GM12892 (cell line): ENCODE results near the gene DLGAP1.

Source experiments
- DNase-seq: peaks from one replicate; pipeline ENCODE4 v3.0.0; 2011; ENCODE audit not compliant: insufficient read length
- FAIRE-seq: peaks from 2 replicates; lab custom pipeline; 2011; peaks lifted over from hg19 to GRCh38; lab: Jason Lieb, UNC
- POLR2A ChIP-seq: IDR thresholded peaks from 2 replicates; pipeline ENCODE4 v1.6.1; 2011; ENCODE audit warnings: low read depth, low read length, control low read depth
- POLR2AphosphoS5 ChIP-seq: IDR thresholded peaks from 2 replicates; pipeline ENCODE4 v1.6.1; 2011; ENCODE audit warnings: low read depth, low read length, control low read depth
- TAF1 ChIP-seq: IDR thresholded peaks from 2 replicates; pipeline ENCODE4 v1.6.1; 2011; ENCODE audit warnings: low read depth, mild to moderate bottlenecking, control low read depth, low read length, borderline replicate concordance

DLGAP1 gene

DNA sequence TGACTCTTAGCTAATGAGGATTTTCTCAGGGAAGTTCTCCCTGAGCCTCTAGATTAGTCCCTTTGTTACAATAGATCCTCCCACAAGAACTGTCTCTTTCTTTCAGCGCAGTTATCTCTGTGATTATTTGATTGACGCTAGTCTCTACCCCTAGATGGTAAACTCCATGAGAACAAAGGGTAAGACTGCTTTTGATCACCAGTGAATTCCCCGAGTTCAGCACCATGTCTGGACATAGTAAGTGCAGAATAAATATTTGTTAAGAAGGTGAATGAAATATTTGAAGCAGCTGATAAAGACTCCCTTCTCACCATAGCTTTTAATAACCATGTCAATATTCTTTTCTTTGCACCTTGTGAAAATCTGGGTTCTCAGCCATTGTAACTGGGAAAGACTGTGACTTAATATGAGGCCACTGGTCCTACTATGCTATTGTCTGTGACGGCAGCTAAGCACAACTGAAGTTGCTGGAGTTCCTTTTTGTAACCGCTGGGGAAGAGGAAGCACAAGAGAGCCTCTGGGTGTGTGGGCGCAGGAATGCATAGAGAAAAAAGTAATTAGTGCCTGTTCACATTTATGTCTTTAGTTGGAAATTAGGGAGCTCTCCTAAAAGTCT lies 790.4 kb downstream of the DLGAP1 start:
- TF ChIP-seq POLR2AphosphoS5: no peak
- TF ChIP-seq TAF1: no peak
- no peak for TF ChIP-seq POLR2A
- no peak for DNase-seq
- no peak for FAIRE-seq

- no peak for TF ChIP-seq POLR2AphosphoS5
- no peak for TF ChIP-seq POLR2A
- no peak for TF ChIP-seq TAF1
- no peak for DNase-seq
- no peak for FAIRE-seq
Observed at GRCh38 chr18:3663870-3664512, 791.1 kb downstream of the DLGAP1 start.

- TF ChIP-seq TAF1 (no peak), POLR2AphosphoS5 (no peak)
- DNase-seq (no peak), FAIRE-seq (no peak)
Observed at GRCh38 chr18:3661989-3662388, 793.1 kb downstream of the DLGAP1 start.

DNA sequence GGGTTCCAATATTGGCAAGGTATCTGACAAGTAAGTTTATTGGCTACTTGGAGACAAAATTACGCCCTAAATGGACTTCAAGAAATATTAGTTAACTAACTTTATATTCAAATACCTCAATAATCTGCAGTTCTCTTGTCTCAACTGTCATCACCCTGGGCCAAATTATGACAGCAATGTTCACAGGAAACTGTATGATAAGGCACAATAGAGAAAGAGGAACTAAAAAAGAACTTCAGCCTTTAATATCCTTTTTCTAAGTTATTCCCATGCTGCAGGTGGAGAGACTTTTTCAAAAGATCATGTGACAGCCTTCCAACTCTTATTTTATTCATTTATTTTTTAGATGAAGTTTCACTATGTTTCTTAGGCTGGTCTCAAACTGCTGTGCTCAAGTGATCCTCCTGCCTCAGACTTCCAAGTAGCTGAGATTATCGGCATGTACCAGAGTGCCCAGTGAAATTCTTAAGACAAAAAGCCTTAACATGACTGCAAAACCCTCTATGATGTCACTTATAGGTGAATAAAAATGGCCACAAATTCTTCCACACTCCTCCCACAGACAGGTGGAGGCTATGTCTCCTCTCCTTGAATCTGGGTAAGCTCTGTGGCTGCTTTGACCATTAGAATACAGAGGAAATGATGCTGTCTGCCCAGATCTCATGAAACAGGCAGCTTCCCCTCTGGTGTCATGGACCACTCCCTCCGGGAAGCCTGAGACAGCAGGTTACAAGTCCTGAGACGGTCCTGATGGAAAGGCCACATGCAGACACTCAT lies 794.2 kb downstream of the DLGAP1 start:
- DNase-seq (no peak), FAIRE-seq (no peak)
- TF ChIP-seq TAF1 (no peak), POLR2AphosphoS5 (no peak), POLR2A (no peak)

DNA sequence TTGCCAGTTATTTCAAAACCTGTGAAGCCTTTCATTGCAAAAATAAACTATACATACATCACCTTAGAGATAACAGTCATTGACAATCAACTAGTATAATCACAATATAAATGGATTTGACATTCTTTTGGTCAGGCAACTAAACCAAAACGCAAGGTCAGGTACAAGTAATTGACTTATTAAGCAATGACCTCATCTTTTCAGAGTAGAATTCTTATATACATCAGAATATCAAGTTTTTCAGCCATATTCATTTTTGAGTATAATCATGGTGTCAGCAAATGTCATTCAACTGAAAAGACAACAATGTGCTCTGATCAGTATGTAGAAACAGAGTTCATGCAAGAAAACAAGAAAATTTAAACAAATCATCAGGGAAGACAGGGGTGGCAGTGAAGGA lies 796.6 kb downstream of the DLGAP1 start:
- DNase-seq: no peak
- no peak for FAIRE-seq
- TF ChIP-seq POLR2A (no peak), TAF1 (no peak), POLR2AphosphoS5 (no peak)

- DNase-seq (no peak), FAIRE-seq (no peak)
- TF ChIP-seq POLR2AphosphoS5 (no peak), TAF1 (no peak), POLR2A (no peak)
Observed at GRCh38 chr18:3655254-3656050, 799.7 kb downstream of the DLGAP1 start.

- TF ChIP-seq TAF1 (no peak), POLR2A (no peak), POLR2AphosphoS5 (no peak)
- FAIRE-seq (no peak), DNase-seq (no peak)
Observed at GRCh38 chr18:3654442-3655253, 800.5 kb downstream of the DLGAP1 start.

- DNase-seq (no peak), FAIRE-seq (no peak)
- TF ChIP-seq TAF1 (no peak), POLR2A (no peak), POLR2AphosphoS5 (no peak)
Observed at GRCh38 chr18:3653851-3654441, 801.2 kb downstream of the DLGAP1 start.

- no peak for TF ChIP-seq POLR2AphosphoS5
- no peak for TF ChIP-seq TAF1
- no peak for TF ChIP-seq POLR2A
- DNase-seq: no peak
- FAIRE-seq: no peak
Observed at GRCh38 chr18:3653263-3653850, 801.8 kb downstream of the DLGAP1 start.

DNA sequence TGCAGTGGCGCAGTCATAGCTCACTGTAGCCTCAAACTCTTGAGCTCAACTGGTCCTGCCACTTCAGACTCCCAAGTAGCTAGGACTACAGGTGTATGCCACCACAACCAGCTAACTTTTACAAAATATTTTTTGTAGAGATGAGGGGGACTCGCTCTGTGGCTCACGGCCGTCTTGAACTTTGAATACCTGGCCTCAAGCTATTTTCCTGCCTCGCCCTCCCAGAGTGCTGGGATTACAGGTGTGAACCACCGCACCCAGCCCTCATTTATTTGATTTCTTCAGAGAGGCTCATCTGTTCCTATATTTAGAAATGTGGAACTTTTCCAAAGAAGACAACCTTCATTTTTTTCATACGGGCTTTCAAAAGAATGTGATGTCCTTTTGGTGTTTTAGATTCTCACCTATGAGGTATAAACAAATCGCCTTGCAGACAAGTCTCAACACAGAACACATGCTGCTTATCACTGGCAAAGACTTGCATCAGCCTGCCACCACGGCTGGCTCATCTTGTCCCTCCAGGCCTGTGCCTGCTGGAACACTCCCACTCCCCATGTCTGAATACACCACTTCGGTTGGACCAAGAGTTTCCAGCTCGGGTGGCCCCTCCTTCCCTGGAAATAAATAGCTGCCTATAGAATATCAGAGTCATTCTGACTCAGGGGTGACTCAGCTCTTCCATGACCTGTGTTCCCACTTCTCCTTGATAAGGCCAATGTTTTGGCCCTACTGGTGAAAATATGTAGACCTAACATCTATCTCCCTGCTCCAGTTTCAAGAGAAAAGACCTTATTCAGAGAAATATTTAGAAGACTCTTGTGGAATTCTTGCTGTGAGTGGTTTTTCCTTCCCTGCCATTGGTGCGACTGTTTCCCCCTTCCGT lies 802.5 kb downstream of the DLGAP1 start:
- DNase-seq (no peak), FAIRE-seq (no peak)
- TF ChIP-seq TAF1: no peak
- TF ChIP-seq POLR2AphosphoS5: no peak
- TF ChIP-seq POLR2A: no peak
